HK-2 (cell line): ENCODE data around the gene SS18L1.

ENCODE experiments used
- DNase-seq: peaks from one replicate; pipeline ENCODE4 v3.0.0-alpha.2; 2018; ENCODE audit not compliant: unreplicated experiment

The SS18L1 gene

GRCh38 chr20:62156592-62157386, 13.2 kb downstream of the SS18L1 start:
- DNase-seq: peak; percentile 52

GRCh38 chr20:62157387-62158087, 14.0 kb downstream of the SS18L1 start:
- no peak for DNase-seq

- no peak for DNase-seq
Observed at GRCh38 chr20:62158088-62158400, 14.5 kb downstream of the SS18L1 start.

GRCh38 chr20:62158541-62158940, 15.0 kb downstream of the SS18L1 start:
- DNase-seq: no peak

- DNase-seq: no peak
Observed at GRCh38 chr20:62159052-62159451, 15.5 kb downstream of the SS18L1 start.

GRCh38 chr20:62159839-62160238, 16.3 kb downstream of the SS18L1 start:
- peak; percentile 89 for DNase-seq

- no peak for DNase-seq
Observed at GRCh38 chr20:62160253-62160652, 16.7 kb downstream of the SS18L1 start.

- DNase-seq: no peak
Observed at GRCh38 chr20:62160876-62161275, 17.3 kb downstream of the SS18L1 start.

- peak; percentile 92 for DNase-seq
Observed at GRCh38 chr20:62161347-62161746, 17.8 kb downstream of the SS18L1 start.

GRCh38 chr20:62162765-62163484, 19.4 kb downstream of the SS18L1 start:
- DNase-seq: no peak

GRCh38 chr20:62163485-62163865, 19.9 kb downstream of the SS18L1 start:
- no peak for DNase-seq

GRCh38 chr20:62163986-62164762, 20.6 kb downstream of the SS18L1 start:
- no peak for DNase-seq

GRCh38 chr20:62164879-62165761, 21.6 kb downstream of the SS18L1 start:
- no peak for DNase-seq

- DNase-seq: no peak
Observed at GRCh38 chr20:62165762-62166399, 22.3 kb downstream of the SS18L1 start.

- DNase-seq: no peak
Observed at GRCh38 chr20:62167474-62167873, 23.9 kb downstream of the SS18L1 start.

- no peak for DNase-seq
Observed at GRCh38 chr20:62168061-62168460, 24.5 kb downstream of the SS18L1 start.

GRCh38 chr20:62168890-62169435, 25.4 kb downstream of the SS18L1 start:
- no peak for DNase-seq

GRCh38 chr20:62170536-62170935, 27.0 kb downstream of the SS18L1 start:
- no peak for DNase-seq

GRCh38 chr20:62171245-62171644, 27.7 kb downstream of the SS18L1 start:
- DNase-seq: no peak

GRCh38 chr20:62172666-62173065, 29.1 kb downstream of the SS18L1 start:
- no peak for DNase-seq
